Heart right ventricle (tissue), 16 donors: ENCODE results near the gene PIGL. TPM values are rescaled to one million over a fixed set of nuclear protein-coding genes. Genes with fewer than 3 reads are reported as not detected.
"Not testable (repeated sequence)": the region's sequence is repeated elsewhere in the genome, so short reads cannot be mapped to it uniquely, and the experiment has no call there.

Source experiments
- ATAC-seq, 8 donors: fragments of 200-7000 bp; cut with Tn5 transposase; one replicate each; pipeline ENCODE4 v1.9.1; 2020; ENCODE audit warnings: mild to moderate bottlenecking in 8 of 8, moderate library complexity in 8 of 8, moderate number of reproducible peaks in 1 of 8
- DNase-seq, 2 donors: peaks; one replicate each; pipeline ENCODE4 v3.0.0-alpha.2; 2020
- H3K27ac ChIP-seq, 10 donors: fragments of 200-600 bp; sonication (generic) in 2 of 10; one replicate each; pipeline versions ENCODE4 v1.5.0 to v1.8.0; 2020 to 2022; ENCODE audit warnings: mild to moderate bottlenecking in 3 of 10
- H3K27me3 ChIP-seq, 7 donors: fragments of 200-600 bp; one replicate each; pipeline ENCODE4 v1.8.0; 2021 to 2022; ENCODE audit warnings: mild to moderate bottlenecking in 2 of 7
- H3K36me3 ChIP-seq, 9 donors: fragments of 200-600 bp; sonication (generic) in 1 of 9; one replicate each; pipeline versions ENCODE4 v1.5.0 to v1.8.0; 2020 to 2022; ENCODE audit warnings: mild to moderate bottlenecking in 2 of 9
- H3K4me1 ChIP-seq, 9 donors: fragments of 200-600 bp; sonication (generic) in 1 of 9; one replicate each; pipeline versions ENCODE4 v1.5.0 to v1.8.0; 2020 to 2022; ENCODE audit warnings: mild to moderate bottlenecking in 4 of 9
- H3K4me3 ChIP-seq, 10 donors: fragments of 200-600 bp; sonication (generic) in 2 of 10; one replicate each; pipeline versions ENCODE4 v1.5.0 to v1.8.0; 2020 to 2022; ENCODE audit warnings: mild to moderate bottlenecking in 7 of 10, moderate library complexity in 2 of 10
- H3K9me3 ChIP-seq, 11 donors: fragments of 200-600 bp in 10 of 11; sonication (generic) in 2 of 11; one replicate each; pipeline versions ENCODE4 v1.5.0 to v1.8.0; 2013 to 2022; ENCODE audit warnings: mild to moderate bottlenecking in 2 of 11, control low read depth in 1 of 11, moderate library complexity in 1 of 11
- CTCF ChIP-seq, 9 donors: fragments of 200-600 bp; sonication (generic) in 2 of 9; IDR thresholded peaks; one replicate each; pipeline versions ENCODE4 v1.5.0 to v1.8.0; 2021 to 2022; ENCODE audit warnings: antibody characterized with exemption in 9 of 9, mild to moderate bottlenecking in 5 of 9, moderate library complexity in 1 of 9
- WGBS, 2 donors: extraction: QIAGEN DNeasy Blood & Tissue Kit; methylation state at CpG; one replicate each; pipeline ENCODE4 v1.1.7; 2013; ENCODE audit warnings: inconsistent platforms in 1 of 2; 5-methylcytosine and 5-hydroxymethylcytosine counted together
- intact Hi-C, 10 donors: fragments of 100-400 bp; cut with DNase I; formaldehyde crosslinking; loops; one replicate each; pipeline versions ENCODE4 v1.11.1 to v1.14.2; 2022
- polyA plus RNA-seq, 2 donors: library from polyadenylated mRNA; stranded (reverse); fragments of 200-250 nt; gene quantifications; one replicate each; pipeline ENCODE4 v1.2.3, GENCODE V29; 2013
- total RNA-seq, 10 donors: library from RNA; stranded (reverse); fragmentation: NEBNext Ultra II Directional in 3 of 10; extraction: Animal tissue kit (Norgen Biotek cat#: 25700) in 3 of 10; gene quantifications; one replicate each; pipeline versions ENCODE4 v1.2.1 to v1.2.4, GENCODE V29; 2021 to 2023
- donor health status: Arrhythmogenic right ventricular cardiomyopathy.
- donor health status: ischemic (EF 13 %, LVEDD 7.1; RV severe dilation, severe dysfunction).
- donor health status: healthy with polysubstance abuse.
- donor health status: DM: no; HTN: yes; CAD: no.
- donor health status: DM: no; HTN: no; CAD: no.
- donor health status: ischemic (EF 25% LVEDD 6.9; RV normal size, moderate dysfunction).
- donor health status: ischemic (EF 25% LVEDD 5.7; RV mildly dilated, moderate dysfunction).
- donor health status: healthy.
- donor health status: DM: yes; HTN: yes; CAD: no.
- donor health status: Ischemic cardiomyopathy.
- donor health status: ischemic (EF 35%, LVEDD 5.7; RV mildly dilated, moderate dysfunction).
- donor health status: nonischemic (EF 11% LVEDD 7.7; RV severe dilation, severe dysfunction).
- donor health status: DM: yes; HTN: yes; CAD: no.
- donor health status: PGD.
- donor health status: ischemic (EF 29% LVEDD 5.4; RV normal size, mild dysfunction).
- donor health status: nonischemic (EF 23%, LVEDD 6.1; RV moderate dilation, normal function).

Gene PIGL
- total and polyA plus RNA-seq, 12 donors = 6.1 to 14.6 (median 9.5) TPM

DNA sequence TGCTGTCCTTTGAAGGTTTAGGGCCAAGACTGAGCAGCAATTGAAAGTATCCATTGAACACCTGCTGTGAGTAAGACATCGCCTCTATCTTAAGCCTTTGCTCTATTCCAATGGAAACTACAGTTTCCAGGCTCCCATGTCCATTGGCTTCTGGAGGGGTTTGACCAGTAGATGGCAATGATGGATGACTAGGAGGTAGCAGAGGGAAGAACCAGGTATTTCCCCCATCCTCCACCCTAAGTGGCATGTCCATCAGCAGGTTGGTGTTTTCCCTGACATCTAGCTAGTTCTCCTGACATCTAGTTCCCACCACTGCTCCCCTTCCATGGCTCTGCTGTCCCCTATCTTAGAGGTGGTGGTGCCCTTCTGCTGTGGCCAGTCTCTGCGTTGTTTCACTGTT is 77.5 kb downstream of the PIGL start:
- peaks cover 0 to 3% (median 0%) of the 10 kb centered on the region in 9 donors for H3K36me3 ChIP-seq
- no peak for TF ChIP-seq CTCF (IDR thresholded peaks at IDR 0.05)
- WGBS, 2 donors = 96 to 98% methylated on average over 2 of the region's 2 CpGs
- no peaks in the 10 kb centered on the region for H3K27me3 ChIP-seq
- no peak overlapping the region for H3K27ac ChIP-seq
- intact Hi-C loops = no loop called here
- no peaks in the 10 kb centered on the region for H3K9me3 ChIP-seq
- no peaks in the 10 kb centered on the region for H3K4me1 ChIP-seq
- no peak overlapping the region for H3K4me3 ChIP-seq
- DNase-seq = no peak
- no peak for ATAC-seq

- ATAC-seq, DNase-seq, H3K9me3 ChIP-seq, H3K27ac ChIP-seq, H3K4me3 ChIP-seq, intact Hi-C loops, H3K27me3 ChIP-seq, H3K4me1 ChIP-seq: not testable (repeated sequence)
- 95 to 98% methylated on average over 3 of the region's 3 CpGs for WGBS, 2 donors
- H3K36me3 ChIP-seq = peaks cover 0 to 17% (median 3%) of the 10 kb centered on the region in 9 donors
Observed at GRCh38 chr17:16296072-16296471, 79.1 kb downstream of the PIGL start.

DNA sequence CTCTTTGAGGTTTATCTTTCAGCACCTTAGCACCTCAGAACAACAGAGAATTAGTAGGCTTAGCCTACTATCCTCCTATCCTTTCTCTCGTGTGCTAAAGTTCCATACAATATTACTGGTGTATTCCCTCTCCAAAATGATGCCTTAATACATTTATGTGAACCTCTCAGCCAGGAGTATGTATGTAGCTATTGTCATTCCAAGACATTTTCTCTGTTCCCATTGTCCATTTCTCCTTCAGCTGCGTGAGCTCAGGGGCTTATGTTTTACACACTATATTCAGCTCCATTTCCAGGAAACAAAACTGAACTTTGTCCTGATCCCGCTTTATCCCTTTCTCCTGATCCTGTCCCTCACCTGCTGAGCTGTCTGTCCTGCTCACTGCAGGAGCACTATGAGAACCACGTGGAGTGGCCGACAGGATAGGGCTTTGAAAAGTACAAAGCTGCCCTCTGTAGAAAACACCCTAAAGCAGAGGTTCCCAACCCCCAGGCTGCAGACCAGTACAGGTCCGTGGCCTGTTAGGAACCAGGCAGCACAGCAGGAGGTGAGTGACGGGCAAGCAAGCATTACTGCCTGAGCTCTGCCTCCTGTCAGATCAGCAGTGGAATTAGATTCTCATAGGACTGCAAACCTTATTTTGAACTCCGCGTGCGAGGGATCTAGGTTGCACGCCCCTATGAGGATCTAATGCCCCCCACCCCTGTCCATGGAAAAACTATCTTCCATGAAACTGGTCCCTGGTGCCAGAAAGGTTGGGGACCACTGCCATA is 80.5 kb downstream of the PIGL start:
- Histone ChIP-seq H3K4me1 (no peaks in the 10 kb centered on the region), H3K27ac (no peak overlapping the region), H3K27me3 (no peaks in the 10 kb centered on the region), H3K36me3 (peaks cover 0 to 32% (median 3%) of the 10 kb centered on the region in 9 donors), H3K4me3 (no peak overlapping the region), H3K9me3 (no peaks in the 10 kb centered on the region)
- DNase-seq (no peak), ATAC-seq (no peak)
- no peak for TF ChIP-seq CTCF (IDR thresholded peaks at IDR 0.05)
- WGBS, 2 donors = 78 to 84% methylated on average over 11 of the region's 11 CpGs
- intact Hi-C loops = no loop called here

DNA sequence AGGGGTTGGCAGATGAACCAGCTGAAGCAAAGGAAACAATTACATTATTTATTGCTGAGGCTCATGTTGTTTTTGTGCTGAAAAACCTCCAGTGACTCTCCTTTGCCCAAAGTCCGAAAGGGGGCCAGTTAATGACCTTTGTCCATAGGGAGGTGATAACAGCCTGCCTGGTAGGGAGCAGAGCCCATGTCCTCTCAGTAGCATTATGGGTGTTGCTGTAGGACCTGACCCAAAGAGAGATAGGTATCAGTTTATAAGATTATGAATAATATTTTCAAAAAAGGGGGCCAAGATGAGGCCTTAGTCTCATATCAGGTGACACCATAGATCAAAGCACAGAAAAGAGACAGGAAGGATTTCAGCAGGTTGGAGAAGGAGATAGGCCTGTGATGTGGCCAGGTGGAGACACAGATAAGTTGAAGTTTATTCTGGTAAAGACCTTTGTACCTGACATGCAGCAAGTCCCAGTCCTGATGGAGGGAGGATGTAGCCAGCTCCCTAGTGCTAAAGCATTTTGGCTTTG is 81.2 kb downstream of the PIGL start:
- no peak overlapping the region for H3K27ac ChIP-seq
- no peak overlapping the region for H3K4me3 ChIP-seq
- H3K9me3 ChIP-seq = no peaks in the 10 kb centered on the region
- no peak for TF ChIP-seq CTCF (IDR thresholded peaks at IDR 0.05)
- no peaks in the 10 kb centered on the region for H3K27me3 ChIP-seq
- 86 to 91% methylated on average over 1 of the region's 1 CpG for WGBS, 2 donors
- intact Hi-C loops = no loop called here
- DNase-seq (no peak), ATAC-seq (no peak)
- H3K36me3 ChIP-seq = peaks cover 0 to 38% (median 3%) of the 10 kb centered on the region in 9 donors
- no peaks in the 10 kb centered on the region for H3K4me1 ChIP-seq

DNA sequence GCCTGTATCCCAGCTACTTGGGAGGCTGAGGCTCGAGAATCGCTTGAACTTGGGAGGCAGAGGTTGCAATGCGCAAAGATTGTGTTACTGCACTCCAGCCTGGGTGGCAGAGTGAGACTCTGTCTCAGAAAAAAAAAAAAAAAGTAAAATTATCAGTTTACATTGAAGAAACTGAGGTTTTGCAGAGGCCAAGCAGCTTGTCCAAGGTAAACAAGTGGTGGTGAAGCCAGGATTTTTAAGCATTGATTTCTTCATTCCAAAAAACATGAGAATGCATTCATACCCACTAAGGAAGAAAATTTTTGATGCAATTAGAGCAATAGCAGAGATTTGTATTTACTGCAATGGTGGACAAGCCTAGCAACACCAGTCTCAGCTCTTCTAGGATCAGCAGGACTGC is 83.5 kb downstream of the PIGL start:
- intact Hi-C loops = no loop called here
- WGBS, 2 donors = 96 to 98% methylated on average over 3 of the region's 3 CpGs
- ATAC-seq (no peak), DNase-seq (no peak)
- no peak overlapping the region for H3K27ac ChIP-seq
- H3K36me3 ChIP-seq = peaks cover 0 to 40% (median 3%) of the 10 kb centered on the region in 9 donors
- no peak overlapping the region for H3K4me3 ChIP-seq
- TF ChIP-seq CTCF (IDR thresholded peaks at IDR 0.05) = no peak
- H3K4me1 ChIP-seq = no peaks in the 10 kb centered on the region
- H3K9me3 ChIP-seq = no peaks in the 10 kb centered on the region
- H3K27me3 ChIP-seq = no peaks in the 10 kb centered on the region
